HEK293T (cell line): Measurements from ENCODE around the gene ACIN1.

Experiments used
- BHLHE40 ChIP-seq: fragments of 450-650 bp; IDR thresholded peaks from 2 replicates; pipeline ENCODE4 v1.6.1; 2016; ENCODE audit warnings: mild to moderate bottlenecking, moderate library complexity, borderline replicate concordance
- ELF4 ChIP-seq: fragments of 450-650 bp; IDR thresholded peaks from 2 replicates; pipeline ENCODE4 v1.6.1; 2017; ENCODE audit warnings: antibody characterized with exemption
- HDGF ChIP-seq: fragments of 450-650 bp; IDR thresholded peaks from 2 replicates; pipeline ENCODE4 v1.6.1; 2017; ENCODE audit warnings: antibody characterized with exemption, borderline replicate concordance
- L3MBTL2 ChIP-seq: fragments of 450-650 bp; conservative IDR thresholded peaks from 2 replicates; pipeline ENCODE4 v1.6.1; 2016; ENCODE audit warnings: mild to moderate bottlenecking
- LEF1 ChIP-seq: fragments of 450-650 bp; IDR thresholded peaks from 2 replicates; pipeline ENCODE4 v1.6.1; 2017; ENCODE audit warnings: mild to moderate bottlenecking, borderline replicate concordance
- SP1 ChIP-seq: fragments of 450-650 bp; IDR thresholded peaks from 2 replicates; pipeline ENCODE4 v1.6.1; 2017
- SUZ12 ChIP-seq: fragments of 450-650 bp; IDR thresholded peaks from 2 replicates; pipeline ENCODE4 v1.6.1; 2016; ENCODE audit warnings: mild to moderate bottlenecking
- TARDBP ChIP-seq: fragments of 450-650 bp; IDR thresholded peaks from 2 replicates; pipeline ENCODE4 v1.6.1; 2016
- ZNF384 ChIP-seq: fragments of 450-650 bp; IDR thresholded peaks from 2 replicates; pipeline ENCODE4 v1.6.1; 2016
- TF ChIP-seq, protein P1 (sequence below): fragments of 450-650 bp; IDR thresholded peaks from 2 replicates; pipeline ENCODE4 v1.6.1; 2016

GRCh38 chr14:23066855-23067744 lies 27.8 kb downstream of the ACIN1 start:
- TF ChIP-seq HDGF (no peak), BHLHE40 (no peak), TARDBP (no peak), LEF1 (no peak), ZNF384 (no peak), SP1 (no peak), SUZ12 (no peak), L3MBTL2 (no peak), ELF4 (no peak)
- TF ChIP-seq, protein P1, sequence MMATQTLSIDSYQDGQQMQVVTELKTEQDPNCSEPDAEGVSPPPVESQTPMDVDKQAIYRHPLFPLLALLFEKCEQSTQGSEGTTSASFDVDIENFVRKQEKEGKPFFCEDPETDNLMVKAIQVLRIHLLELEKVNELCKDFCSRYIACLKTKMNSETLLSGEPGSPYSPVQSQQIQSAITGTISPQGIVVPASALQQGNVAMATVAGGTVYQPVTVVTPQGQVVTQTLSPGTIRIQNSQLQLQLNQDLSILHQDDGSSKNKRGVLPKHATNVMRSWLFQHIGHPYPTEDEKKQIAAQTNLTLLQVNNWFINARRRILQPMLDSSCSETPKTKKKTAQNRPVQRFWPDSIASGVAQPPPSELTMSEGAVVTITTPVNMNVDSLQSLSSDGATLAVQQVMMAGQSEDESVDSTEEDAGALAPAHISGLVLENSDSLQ = no peak
